SK-N-MC (cell line): Measurements from ENCODE around the gene PRR35.

Experiments
- EZH2 ChIP-seq: fragments of 200-600 bp; sonication (generic); IDR thresholded peaks from one replicate; pipeline ENCODE4 v1.6.1; 2017; ENCODE audit warnings: antibody characterized with exemption
- FOXP2 ChIP-seq: optimal IDR thresholded peaks from 2 replicates; pipeline ENCODE3; 2011; ENCODE audit warnings: mild to moderate bottlenecking, moderate library complexity; ENCODE audit not compliant: insufficient read depth; ENCODE audit errors: extremely low read length, control extremely low read depth
- POLR2AphosphoS5 ChIP-seq: IDR thresholded peaks from 2 replicates; pipeline ENCODE4 v1.6.1; 2012; ENCODE audit warnings: mild to moderate bottlenecking, low read depth, low read length, borderline replicate concordance

DNA sequence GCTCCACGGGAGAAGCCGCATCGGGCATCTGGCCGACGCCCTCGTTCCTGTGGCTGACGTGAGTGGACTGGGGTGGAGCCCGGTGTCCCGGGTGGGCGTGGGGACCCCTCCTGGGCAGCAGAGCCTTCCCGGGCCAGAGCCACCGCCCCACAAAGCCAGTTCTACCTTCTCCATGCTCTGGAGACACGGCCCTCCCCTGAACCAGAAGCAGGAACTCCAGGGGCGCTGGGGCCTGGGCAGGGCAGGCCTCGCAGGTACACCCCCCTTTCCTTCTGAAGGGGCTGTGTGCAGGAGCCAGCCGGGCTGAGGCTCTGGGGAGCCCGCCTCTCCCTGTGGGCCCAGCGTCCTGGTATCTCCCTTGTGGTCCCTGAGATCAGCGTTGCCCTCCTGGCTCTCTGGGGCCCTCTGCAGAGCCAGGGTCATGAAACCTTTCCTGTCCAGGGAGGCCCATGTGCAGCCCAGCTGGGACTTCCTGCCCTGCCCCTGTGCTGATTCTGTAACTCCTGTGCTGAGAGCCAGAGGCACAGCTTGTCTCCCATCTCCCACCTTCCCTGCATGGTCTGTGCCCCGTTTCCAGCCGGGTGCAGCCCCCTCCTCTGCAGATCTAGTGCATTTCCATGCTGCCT lies 16.1 kb downstream of the PRR35 start:
- TF ChIP-seq EZH2 = no peak
- no peak; the same call in 1 of the 2 replicates for TF ChIP-seq POLR2AphosphoS5
- TF ChIP-seq FOXP2 = no peak
